NCI-H187 treated with DMSO at 0.1 percent for 48 hours (cell line): ENCODE results near the gene REN.

Experiments used
- DNase-seq: peaks from one replicate; lab custom pipeline; 2025; lab: John Stamatoyannopoulos, UW

Gene REN

DNA sequence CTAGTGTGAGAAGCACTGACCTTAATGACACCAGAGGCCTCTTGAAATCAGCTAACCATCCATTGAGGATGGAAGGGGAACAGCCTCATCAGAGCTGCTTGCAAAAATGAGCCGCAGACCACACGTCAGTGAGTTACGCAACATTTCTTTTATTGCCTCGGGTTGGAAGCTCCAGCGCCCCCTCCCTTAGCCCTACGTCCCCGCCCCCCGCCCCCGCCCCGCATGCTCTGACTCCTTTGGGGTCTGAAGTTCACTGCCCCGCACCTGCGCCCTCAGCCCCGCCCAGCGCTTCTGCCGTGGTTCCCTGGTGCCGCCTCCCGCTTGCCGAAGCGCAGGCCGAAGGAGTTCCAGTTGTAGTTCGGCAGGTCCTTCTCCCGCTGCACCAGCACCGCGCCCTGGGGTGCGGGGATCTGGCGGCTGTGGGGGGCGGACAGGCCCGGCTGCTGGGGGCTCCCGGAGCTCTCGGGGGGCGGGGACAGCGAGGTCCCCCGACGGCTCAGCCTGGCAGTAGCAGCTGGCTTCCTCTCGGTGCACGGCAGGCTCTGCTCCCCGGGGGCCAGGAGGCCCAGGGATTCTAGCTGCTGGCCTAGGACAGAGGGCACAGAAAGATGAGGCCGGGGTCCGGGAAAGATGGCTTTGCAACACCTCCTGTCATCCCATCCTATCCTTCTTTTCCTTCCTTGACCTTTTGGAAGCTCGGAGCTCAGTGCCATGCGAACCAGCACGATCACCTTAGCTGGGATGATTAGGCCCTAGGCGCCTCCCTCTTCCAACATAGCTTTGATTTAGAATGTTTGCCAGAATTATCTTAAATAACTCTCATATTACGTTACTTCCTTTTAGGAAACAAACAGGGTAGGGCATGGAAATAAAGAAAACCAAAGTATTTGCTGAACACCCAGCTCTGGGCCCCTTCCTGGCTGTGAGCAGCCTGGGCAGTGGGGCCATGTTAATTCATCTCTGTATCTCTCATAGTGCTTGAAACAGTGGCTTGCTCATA, 24.4 kb upstream of the REN start:
- no peak for DNase-seq

DNA sequence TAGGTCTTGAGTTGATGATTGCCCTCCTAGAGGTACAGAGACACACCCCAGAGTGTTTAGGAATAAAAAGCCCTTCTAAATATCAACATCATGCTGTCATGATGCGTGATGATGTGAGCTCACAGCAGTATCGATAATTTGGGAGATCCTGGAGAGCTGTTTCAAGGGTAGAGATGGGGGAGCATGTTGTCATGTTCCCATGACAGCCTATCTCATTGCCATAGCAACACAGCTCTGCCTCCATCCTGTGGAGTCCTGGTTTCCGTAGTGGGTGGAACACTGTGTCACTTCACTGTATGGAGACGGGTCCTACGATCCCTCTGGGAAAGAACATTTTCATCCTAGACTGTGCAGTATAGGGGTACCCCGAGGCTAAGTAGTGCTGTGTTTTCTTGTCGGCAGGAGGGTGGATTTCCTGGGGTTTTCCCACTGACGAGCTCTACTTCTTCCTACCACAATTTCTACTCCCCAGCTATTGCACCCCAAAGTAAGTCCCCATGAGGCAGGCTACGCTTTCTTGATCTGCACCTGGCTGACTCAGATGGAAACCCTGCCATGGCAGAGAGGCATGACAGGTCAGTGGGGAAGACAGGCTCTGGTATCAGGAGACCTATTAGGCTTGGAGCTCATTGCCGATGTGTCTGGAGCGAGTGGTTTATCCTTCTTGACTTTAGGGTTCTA, 23.0 kb upstream of the REN start:
- no peak for DNase-seq

DNA sequence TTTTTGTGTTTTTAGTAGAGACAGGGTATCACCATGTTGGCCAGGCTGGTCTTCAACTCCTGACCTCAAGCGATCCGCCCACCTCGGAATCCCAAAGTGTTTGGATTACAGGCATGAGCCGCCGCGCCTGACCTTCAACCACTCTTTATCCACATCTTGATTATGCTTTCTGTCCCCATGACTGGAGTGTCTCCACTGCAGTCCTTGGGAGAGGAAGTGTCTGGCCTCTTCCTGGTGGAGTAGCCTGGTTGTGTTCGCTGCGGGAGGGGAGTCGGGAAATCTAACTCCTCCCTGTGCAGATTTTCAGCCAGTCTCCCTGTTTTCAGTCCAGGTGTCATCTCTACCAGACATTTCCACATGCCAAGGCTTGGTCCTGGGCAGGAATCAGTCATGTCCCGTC, 20.5 kb upstream of the REN start:
- DNase-seq, result no peak

GRCh38 chr1:204181116-204181515, 15.0 kb upstream of the REN start:
- DNase-seq, result no peak

GRCh38 chr1:204180133-204180532, 14.0 kb upstream of the REN start:
- DNase-seq, result no peak

DNA sequence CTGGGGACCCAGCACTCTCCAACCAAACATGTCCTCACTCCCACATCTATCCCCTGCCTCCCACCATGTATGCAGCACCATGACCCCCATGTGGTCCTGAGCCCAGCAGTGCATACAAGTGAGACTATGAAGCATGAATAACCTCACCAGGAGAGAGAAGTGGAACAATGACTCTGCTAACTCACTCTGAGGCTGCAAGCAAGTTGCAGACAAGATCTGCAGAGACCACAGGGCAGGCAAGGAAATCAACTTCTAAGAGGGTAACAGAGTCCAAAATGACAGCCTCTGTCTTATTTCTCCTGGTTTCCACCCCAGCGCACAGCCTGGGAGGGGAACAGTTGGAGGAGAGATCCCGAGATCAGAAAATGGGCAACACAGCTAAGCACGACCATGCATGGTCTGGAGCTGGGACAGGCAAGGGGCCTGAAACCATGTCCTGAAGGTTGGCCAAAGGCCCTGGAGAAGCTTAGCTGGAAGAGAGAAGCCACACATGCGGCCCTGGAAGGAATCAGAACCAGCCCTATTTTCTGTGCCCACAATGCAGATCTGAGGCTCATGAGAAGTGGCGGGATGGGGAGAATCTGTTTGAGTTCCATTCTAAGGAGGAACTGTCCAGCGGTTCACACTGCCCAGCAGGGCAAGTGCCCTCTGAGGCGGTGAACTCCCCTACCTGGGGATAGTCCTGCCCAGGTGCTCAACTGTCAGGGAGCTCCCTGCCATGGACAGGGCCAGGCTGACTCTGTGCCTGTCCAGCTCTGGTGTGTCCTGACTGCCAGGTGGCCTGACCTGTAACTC, 12.5 kb upstream of the REN start:
- no peak for DNase-seq

GRCh38 chr1:204177133-204177532, 11.0 kb upstream of the REN start:
- no peak for DNase-seq

DNA sequence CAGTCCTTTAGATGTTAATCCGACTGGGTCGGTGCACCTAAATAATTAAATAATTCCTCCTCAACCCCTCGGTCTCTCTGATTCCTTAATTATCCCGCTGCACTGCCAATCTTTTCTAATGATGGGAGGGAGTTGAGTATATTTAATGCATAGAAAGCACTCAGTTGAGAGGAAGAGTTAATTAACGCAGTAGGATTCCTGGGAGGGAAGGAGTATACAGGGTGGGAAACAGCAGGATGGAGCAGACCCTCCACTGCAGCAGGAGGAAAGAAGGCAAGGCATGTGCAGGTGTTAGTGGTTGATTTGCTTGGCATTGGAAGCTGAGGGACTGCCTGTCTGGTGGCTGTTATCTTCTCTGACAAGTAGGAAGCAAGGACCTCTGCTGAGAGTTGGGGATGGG, 9.9 kb upstream of the REN start:
- DNase-seq, result no peak

GRCh38 chr1:204174958-204175357, 8.8 kb upstream of the REN start:
- DNase-seq, result no peak

DNA sequence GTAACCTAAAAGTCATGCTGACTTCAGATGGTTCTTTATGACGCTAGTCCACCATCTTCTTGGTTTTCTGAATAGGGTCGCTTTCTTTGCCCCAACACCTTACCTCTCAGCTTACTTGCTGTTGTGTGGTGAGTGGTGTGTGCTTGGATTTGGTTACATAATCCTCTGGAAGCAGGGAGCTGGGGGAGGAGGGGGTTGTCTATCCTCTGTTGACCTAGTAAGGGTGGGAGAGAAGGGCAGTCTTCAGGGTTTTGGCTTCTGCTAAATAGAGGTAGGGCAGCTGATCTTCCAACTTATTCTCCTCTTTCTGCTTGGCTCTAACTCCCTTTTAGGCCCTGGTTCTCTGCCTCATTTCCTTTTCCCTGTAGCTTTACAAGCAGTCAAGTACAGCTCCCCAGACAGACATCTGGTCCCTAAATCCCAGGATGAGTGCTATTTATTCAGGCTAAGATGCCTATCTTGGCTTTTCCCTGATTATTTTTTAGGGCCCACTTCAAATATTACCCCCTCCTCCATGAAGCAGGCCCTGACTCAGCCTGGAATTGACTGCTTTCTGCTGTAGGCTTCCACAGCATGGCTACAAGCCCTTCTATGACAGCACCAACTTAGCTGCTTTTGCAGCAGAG, 6.4 kb upstream of the REN start:
- DNase-seq, result no peak

DNA sequence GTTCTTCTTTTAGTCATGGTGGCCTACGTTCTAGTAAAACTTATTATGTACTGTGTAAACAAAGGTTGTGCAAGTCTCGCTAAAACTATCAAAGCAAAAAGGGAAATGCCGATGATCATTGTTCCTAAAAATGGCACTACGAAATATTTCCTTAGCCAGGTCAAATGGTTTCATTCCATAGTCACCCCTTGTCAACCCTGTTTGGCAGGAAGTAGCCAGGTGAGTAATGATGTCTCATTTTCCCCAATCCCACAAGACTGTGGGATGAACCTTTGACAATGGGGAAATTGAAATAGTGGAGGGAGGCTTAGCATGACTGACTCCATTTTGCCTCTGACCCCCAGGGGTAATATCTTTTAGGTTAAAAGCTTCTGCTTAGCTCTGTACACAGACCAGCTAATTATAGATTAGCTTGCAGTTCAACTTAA, 5.6 kb upstream of the REN start:
- DNase-seq, result no peak

DNA sequence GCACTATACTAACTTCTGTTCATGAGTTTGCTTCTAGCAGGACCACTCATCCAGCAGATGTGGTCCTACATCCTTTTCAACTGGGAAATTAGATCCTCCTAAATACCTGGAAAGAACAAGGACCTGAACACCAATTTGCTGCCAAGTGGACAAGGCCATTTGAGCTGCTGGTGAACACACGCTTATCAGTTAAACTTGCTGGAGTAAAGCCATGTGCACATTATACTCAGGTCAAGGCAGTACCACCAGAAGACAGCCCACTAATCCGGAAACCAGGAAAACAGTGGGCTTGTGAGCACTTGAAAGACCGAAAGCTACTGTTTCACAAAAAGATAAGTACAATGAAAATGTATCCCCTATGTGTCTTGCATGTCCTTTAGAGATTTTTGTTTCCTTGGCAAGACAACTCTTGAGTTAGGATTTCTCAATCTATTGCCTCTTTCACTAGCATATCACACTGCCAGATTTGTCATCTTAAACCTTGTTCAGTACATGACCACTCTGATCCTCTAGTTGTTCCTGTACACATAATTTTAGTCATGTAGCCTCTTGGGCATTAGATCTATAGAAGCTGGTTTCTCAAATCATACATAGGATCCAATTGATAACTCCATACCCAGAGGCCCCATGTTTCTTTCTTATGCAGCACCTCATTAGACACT, 4.5 kb upstream of the REN start:
- no peak for DNase-seq

DNA sequence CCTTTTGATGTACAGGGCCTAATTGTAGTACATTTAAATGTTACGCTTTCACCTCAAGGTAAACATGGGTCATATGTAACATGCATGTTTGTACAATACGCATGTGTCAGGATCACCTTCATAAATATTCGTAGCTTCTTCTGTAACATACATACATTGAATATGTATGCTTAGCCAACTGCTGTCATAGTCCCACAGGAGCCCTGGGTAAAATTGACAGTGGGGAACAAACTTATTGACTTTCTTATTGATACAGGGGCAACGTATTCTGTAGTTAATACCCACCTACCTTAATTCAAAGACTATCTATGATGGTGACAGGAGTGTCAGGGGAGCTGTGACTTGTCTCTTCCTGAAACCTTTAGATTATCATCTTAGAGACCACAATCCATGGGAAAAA, 3.7 kb upstream of the REN start:
- DNase-seq, result no peak

GRCh38 chr1:204167730-204168129, 1.6 kb upstream of the REN start:
- DNase-seq, result no peak

DNA sequence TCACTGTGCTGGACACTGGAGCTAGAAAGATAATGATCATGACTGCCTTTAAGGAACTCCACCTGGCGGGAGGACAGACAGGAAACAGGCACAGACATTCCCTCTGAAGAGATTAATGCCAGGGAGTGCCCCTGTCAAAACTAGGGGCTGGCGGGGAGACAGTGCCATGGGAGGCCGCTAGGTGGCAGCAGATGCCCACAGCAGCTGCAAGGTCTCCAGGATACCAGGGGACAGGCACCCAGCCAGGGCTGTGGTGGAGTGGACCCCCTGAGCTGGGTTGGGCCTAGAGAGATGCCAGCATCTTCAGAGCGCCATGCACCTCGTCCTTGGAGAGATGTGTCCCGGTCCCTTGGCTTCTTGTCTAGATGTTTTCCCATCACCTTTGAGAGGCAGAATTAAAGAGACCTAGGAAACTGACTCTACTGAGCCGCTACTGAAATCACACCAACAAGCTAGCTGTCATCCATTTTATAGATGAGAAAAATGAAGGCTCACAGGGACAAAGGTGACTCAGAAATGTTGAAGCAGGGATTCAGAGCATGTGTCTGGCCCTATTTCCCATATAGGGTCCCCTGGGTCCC, 3.6 kb downstream of the REN start:
- peak; percentile 92 for DNase-seq

- DNase-seq, result no peak
Measured at GRCh38 chr1:204161609-204162493, 4.3 kb downstream of the REN start.

DNA sequence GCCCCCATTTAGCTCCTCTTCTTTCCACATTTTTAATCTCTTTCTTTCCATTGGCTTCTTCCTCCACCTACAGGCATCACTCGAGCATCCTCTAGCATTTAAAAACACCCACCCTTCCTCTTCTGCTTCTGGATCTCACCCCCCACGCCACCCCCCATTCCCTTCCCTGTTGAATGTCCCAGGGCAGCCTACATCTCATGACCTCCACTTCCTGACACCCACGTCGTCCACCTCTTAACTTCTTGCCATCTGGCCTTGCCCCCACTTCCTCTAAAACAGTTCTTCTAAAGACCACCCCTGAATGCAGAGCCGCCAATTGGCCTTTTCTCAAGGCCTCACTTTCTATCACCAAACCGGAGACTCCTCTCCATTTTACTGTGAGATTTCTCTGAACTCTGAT, 8.2 kb downstream of the REN start:
- no peak for DNase-seq

DNA sequence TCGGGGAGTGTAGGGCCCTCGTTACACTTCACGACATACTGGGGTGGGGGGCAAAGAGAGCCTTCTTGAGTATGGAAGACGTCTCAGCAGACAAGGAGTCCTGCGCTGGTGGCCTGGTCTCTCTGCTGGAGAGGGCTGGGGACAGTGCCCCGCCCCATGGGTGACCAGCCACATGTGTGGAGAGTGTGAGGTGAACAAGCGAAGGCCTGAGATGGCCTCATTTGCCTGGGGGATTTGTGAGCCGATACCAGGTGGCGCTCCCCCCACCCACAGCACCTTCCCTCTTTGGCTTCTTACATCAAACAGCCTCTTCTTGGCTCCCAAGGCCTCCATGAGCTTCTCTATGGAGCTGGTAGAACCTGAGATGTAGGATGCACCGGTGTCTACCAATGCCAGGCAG, 10.3 kb downstream of the REN start:
- DNase-seq, result no peak

GRCh38 chr1:204154568-204155255, 11.4 kb downstream of the REN start:
- no peak for DNase-seq
